Measurements from ENCODE around the gene DDX51.

DNA sequence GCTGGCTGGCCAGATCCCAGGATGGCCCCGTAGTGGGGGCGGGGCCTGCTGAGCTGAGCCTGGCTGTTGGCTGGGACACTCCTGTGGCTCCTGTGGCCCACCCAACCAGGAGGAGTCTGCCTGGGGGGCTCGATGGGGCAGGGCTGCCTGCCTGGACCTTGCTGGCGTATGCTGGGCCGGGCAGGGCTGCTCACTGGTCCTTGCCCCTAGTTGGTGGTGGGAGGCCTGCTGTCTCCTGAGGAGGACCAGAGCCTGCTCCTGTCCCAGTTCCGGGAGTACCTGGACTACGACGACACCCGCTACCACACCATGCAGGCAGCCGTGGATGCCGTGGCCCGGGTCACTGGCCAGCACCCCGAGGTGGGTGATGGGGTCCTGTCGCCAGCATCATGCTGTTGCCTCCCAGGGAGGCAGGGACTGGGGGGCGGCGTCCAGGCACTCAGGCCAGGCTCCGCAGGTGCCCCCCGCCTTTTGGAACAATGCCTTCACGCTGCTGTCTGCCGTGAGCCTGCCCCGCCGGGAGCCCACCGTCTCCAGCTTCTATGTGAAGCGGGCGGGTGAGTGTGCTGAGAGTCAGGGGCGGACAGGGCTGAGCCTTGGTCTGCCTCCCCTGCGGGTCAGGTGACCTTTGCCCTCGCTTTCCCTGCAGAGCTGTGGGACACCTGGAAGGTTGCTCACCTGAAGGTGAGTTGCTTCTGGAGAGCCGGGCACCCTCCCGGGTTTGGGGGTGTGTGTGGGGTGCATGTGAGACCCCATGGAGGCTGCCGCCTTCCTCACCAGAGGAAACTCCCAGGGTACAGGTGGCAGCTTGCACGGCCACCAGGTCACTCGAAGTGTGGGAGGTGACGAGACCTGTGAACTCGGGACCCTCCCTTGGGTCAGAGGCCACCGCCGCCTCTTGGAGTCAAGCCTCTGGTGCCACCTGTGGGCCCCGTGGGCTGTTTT, 3.6 kb upstream of the DDX51 start:
- no peak for TF ChIP-seq ZNF124 (CRISPR knock-in tag; IDR thresholded peaks at IDR 0.05)
- no peak for TF ChIP-seq HIC2 (CRISPR knock-in tag; IDR thresholded peaks at IDR 0.05; ENCODE audit: low read depth)
- no peak for TF ChIP-seq CBX5 (CRISPR knock-in tag; IDR thresholded peaks at IDR 0.05; ENCODE audit: borderline replicate concordance)
- no peak for TF ChIP-seq ELF1 (CRISPR knock-in tag; IDR thresholded peaks at IDR 0.05)
- TF ChIP-seq ZBTB20 (CRISPR knock-in tag; IDR thresholded peaks at IDR 0.05; ENCODE audit: borderline replicate concordance, low read depth): no peak
- no peak for TF ChIP-seq ZBTB40 (IDR thresholded peaks at IDR 0.05)
- no peak for TF ChIP-seq ZBTB40 (CRISPR knock-in tag; IDR thresholded peaks at IDR 0.05)
- TF ChIP-seq CTCF (CRISPR knock-in tag; IDR thresholded peaks at IDR 0.05): no peak
- no peak for TF ChIP-seq SKIL (CRISPR knock-in tag; IDR thresholded peaks at IDR 0.05; ENCODE audit: borderline replicate concordance)
